ENCODE data around the gene IQGAP1. TPM values are rescaled to one million over a fixed set of nuclear protein-coding genes. Genes with fewer than 3 reads are reported as not detected.

Gene IQGAP1
- total RNA-seq, 1 donor from 2014 or later: 99.1 TPM

- H3K36me3 ChIP-seq: peaks cover 5 to 19% of the 10 kb centered on the region in 2 donors
- peak overlapping the region; percentile 98 to 100 for H3K27ac ChIP-seq
- H3K4me3 ChIP-seq: peak overlapping the region; percentile 90 to 99
- peaks cover 16 to 27% of the 10 kb centered on the region in 2 donors for H3K4me1 ChIP-seq
- H3K9me3 ChIP-seq: no peaks in the 10 kb centered on the region
- no peak for TF ChIP-seq CTCF (IDR thresholded peaks at IDR 0.05)
- DNase-seq (ENCODE audit: low spot score in 2 of 2): peak; percentile 43 to 85
- H3K27me3 ChIP-seq: no peaks in the 10 kb centered on the region
- intact Hi-C loops (cut with DNase I): loop anchor here (1.0 to 5.0 kb wide), 6 partner anchors 12 to 169 kb away; partner anchors contain the start of gene ZNF774
These were observed 679 bp downstream of the IQGAP1 start for GRCh38 chr15:90388462-90389380.

GRCh38 chr15:90389513-90389912 is 1.5 kb downstream of the IQGAP1 start:
- H3K9me3 ChIP-seq: no peaks in the 10 kb centered on the region
- no peaks in the 10 kb centered on the region for H3K27me3 ChIP-seq
- H3K4me3 ChIP-seq: peak overlapping the region; percentile 90 to 99
- peaks cover 16 to 31% of the 10 kb centered on the region in 2 donors for H3K4me1 ChIP-seq
- DNase-seq (ENCODE audit: low spot score in 2 of 2): no peak
- peaks cover 5 to 19% of the 10 kb centered on the region in 2 donors for H3K36me3 ChIP-seq
- peak overlapping the region; percentile 98 to 100 for H3K27ac ChIP-seq
- intact Hi-C loops (cut with DNase I): loop anchor here (2.0 to 5.0 kb wide), 3 partner anchors 27 to 168 kb away; no protein-coding TSS in a partner anchor
- TF ChIP-seq CTCF (IDR thresholded peaks at IDR 0.05): no peak

GRCh38 chr15:90393040-90393439 is 5.0 kb downstream of the IQGAP1 start:
- Histone ChIP-seq H3K9me3 (no peaks in the 10 kb centered on the region), H3K27ac (peak overlapping the region in 1 of 2 donors; percentile 41), H3K4me3 (no peak overlapping the region), H3K36me3 (peaks cover 5 to 19% of the 10 kb centered on the region in 2 donors), H3K27me3 (no peaks in the 10 kb centered on the region), H3K4me1 (peaks cover 20 to 55% of the 10 kb centered on the region in 2 donors)
- intact Hi-C loops (cut with DNase I): loop anchor here (5.0 kb wide), 1 partner anchor 34 kb away; no protein-coding TSS in a partner anchor
- no peak for DNase-seq (ENCODE audit: low spot score in 2 of 2)
- TF ChIP-seq CTCF (IDR thresholded peaks at IDR 0.05): no peak

GRCh38 chr15:90394074-90394473 is 6.0 kb downstream of the IQGAP1 start:
- intact Hi-C loops (cut with DNase I): loop anchor here (5.0 kb wide), 1 partner anchor 33 kb away; no protein-coding TSS in a partner anchor
- no peak for DNase-seq (ENCODE audit: low spot score in 2 of 2)

More at GRCh38 chr15:90394074-90394473, 6.0 kb downstream of the IQGAP1 start:
- TF ChIP-seq CTCF (IDR thresholded peaks at IDR 0.05): no peak
- Histone ChIP-seq H3K36me3 (peaks cover 5 to 19% of the 10 kb centered on the region in 2 donors), H3K27ac (peak overlapping the region; percentile 5 to 38), H3K27me3 (no peaks in the 10 kb centered on the region), H3K4me3 (no peak overlapping the region), H3K9me3 (no peaks in the 10 kb centered on the region), H3K4me1 (peaks cover 20 to 61% of the 10 kb centered on the region in 2 donors)

All from ascending aorta (tissue), 2 donors.